K562 (cell line): ENCODE data around the gene ICAM3.

Experiments
- CHD4 ChIP-seq: fragments of 200-600 bp; sonication (generic); IDR thresholded peaks from 3 replicates; pipeline ENCODE4 v1.6.1; 2012; ENCODE audit warnings: low read depth, mild to moderate bottlenecking, mixed read lengths, low read length, inconsistent platforms; ENCODE audit not compliant: insufficient read depth, insufficient replicate concordance, poor library complexity, severe bottlenecking
- CTCF ChIP-seq, 3 experiments: IDR thresholded peaks in 2 of 3; conservative IDR thresholded peaks in 1 of 3; 2 replicates each; pipeline ENCODE4 v1.5.1; 2011 to 2012; ENCODE audit warnings: low read length in 3 of 3, mild to moderate bottlenecking in 3 of 3, control low read depth in 2 of 3, improper control_type of control experiment in 1 of 3, inconsistent platforms in 1 of 3, low read depth in 1 of 3, mixed read lengths in 1 of 3, moderate library complexity in 1 of 3; ENCODE audit not compliant: insufficient read depth in 2 of 3
- EGR1 ChIP-seq: fragments of 450-650 bp; conservative IDR thresholded peaks from 2 replicates; pipeline ENCODE4 v1.6.1; 2017; ENCODE audit warnings: mild to moderate bottlenecking
- L3MBTL2 ChIP-seq: fragments of 450-650 bp; IDR thresholded peaks from 2 replicates; pipeline ENCODE4 v1.6.1; 2016; ENCODE audit warnings: mild to moderate bottlenecking, moderate library complexity
- NFYB ChIP-seq: IDR thresholded peaks from 2 replicates; pipeline ENCODE4 v1.6.1; 2011; ENCODE audit warnings: mild to moderate bottlenecking, moderate library complexity; ENCODE audit not compliant: insufficient read length; ENCODE audit errors: extremely low read depth
- RAD21 ChIP-seq, 2 experiments: fragments of 250-450 bp in 1 of 2; fragments of 450-650 bp in 1 of 2; sonication (Bioruptor Pico) in 1 of 2; formaldehyde crosslinking in 1 of 2; IDR thresholded peaks in 1 of 2; conservative IDR thresholded peaks in 1 of 2; 2 replicates each; pipeline versions ENCODE4 v1.4.0 to v1.8.0; 2020 to 2022; ENCODE audit warnings: mild to moderate bottlenecking in 2 of 2, moderate library complexity in 1 of 2
- RCOR1 ChIP-seq, 2 experiments: IDR thresholded peaks; 2 replicates each; pipeline ENCODE4 v1.6.1; 2012; ENCODE audit warnings: low read depth in 2 of 2, low read length in 2 of 2, borderline replicate concordance in 1 of 2, improper control_type of control experiment in 1 of 2
- SMAD3 ChIP-seq: fragments of 450-650 bp; formaldehyde crosslinking; conservative IDR thresholded peaks from 2 replicates; pipeline ENCODE4 v1.4.0; 2020; ENCODE audit warnings: mild to moderate bottlenecking
- TCF7 ChIP-seq: sonication (generic); IDR thresholded peaks from 2 replicates; pipeline ENCODE4 v1.6.1; 2016; ENCODE audit warnings: antibody characterized with exemption, borderline replicate concordance
- YY1 ChIP-seq, 3 experiments: IDR thresholded peaks; 2 replicates each; pipeline ENCODE4 v1.6.1; 2011; ENCODE audit warnings: low read length in 2 of 3, mild to moderate bottlenecking in 2 of 3, moderate library complexity in 2 of 3, borderline replicate concordance in 1 of 3, control low read depth in 1 of 3, low read depth in 1 of 3; ENCODE audit not compliant: insufficient read depth in 3 of 3, insufficient replicate concordance in 2 of 3, control insufficient read depth in 1 of 3, insufficient read length in 1 of 3; ENCODE audit errors: extremely low read depth in 1 of 3

- no peak for TF ChIP-seq RCOR1 (IDR thresholded peaks at IDR 0.05; ENCODE audit: borderline replicate concordance in 1 of 2, low read depth in 2 of 2, low read length in 2 of 2)
- TF ChIP-seq RAD21 (CRISPR knock-in tag; conservative IDR thresholded peaks at IDR 0.05 in 1 of 2, IDR thresholded peaks at IDR 0.05 in 1 of 2) = no peak
- no peak for TF ChIP-seq CTCF (IDR thresholded peaks at IDR 0.05 in 2 of 3, conservative IDR thresholded peaks at IDR 0.05 in 1 of 3; ENCODE audit: insufficient read depth in 2 of 3, low read depth in 1 of 3, low read length in 3 of 3)
- TF ChIP-seq CHD4 = no peak
- no peak for TF ChIP-seq SMAD3 (CRISPR knock-in tag)
- no peak for TF ChIP-seq EGR1
- TF ChIP-seq L3MBTL2 = no peak
- TF ChIP-seq TCF7 = no peak
- no peak for TF ChIP-seq YY1 (IDR thresholded peaks at IDR 0.05; ENCODE audit: borderline replicate concordance in 1 of 3, control insufficient read depth in 1 of 3, extremely low read depth in 1 of 3, insufficient read depth in 3 of 3, insufficient read length in 1 of 3, insufficient replicate concordance in 2 of 3, low read depth in 1 of 3, low read length in 2 of 3)
- no peak for TF ChIP-seq NFYB
These were observed 17.0 kb upstream of the ICAM3 start for GRCh38 chr19:10356431-10356830.
